Mammary epithelial cell (primary cell): Measurements from ENCODE around the gene SLC25A26.

Experiments
- EZH2 ChIP-seq: IDR thresholded peaks from 2 replicates; pipeline ENCODE4 v1.6.1; 2012; ENCODE audit warnings: low read length, inconsistent platforms, borderline replicate concordance
- TF ChIP-seq, protein P1 (sequence below), 2 donors: IDR thresholded peaks in 1 of 2; conservative IDR thresholded peaks in 1 of 2; 2 replicates each; pipeline ENCODE4 v1.5.1; 2011 to 2012; ENCODE audit warnings: inconsistent platforms in 2 of 2, low read length in 2 of 2, mild to moderate bottlenecking in 2 of 2, control low read depth in 1 of 2, low read depth in 1 of 2; ENCODE audit not compliant: insufficient read depth in 1 of 2; ENCODE audit errors: extremely low read depth in 1 of 2

GRCh38 chr3:66248641-66249040, 27.8 kb downstream of the SLC25A26 start:
- TF ChIP-seq, protein P1, sequence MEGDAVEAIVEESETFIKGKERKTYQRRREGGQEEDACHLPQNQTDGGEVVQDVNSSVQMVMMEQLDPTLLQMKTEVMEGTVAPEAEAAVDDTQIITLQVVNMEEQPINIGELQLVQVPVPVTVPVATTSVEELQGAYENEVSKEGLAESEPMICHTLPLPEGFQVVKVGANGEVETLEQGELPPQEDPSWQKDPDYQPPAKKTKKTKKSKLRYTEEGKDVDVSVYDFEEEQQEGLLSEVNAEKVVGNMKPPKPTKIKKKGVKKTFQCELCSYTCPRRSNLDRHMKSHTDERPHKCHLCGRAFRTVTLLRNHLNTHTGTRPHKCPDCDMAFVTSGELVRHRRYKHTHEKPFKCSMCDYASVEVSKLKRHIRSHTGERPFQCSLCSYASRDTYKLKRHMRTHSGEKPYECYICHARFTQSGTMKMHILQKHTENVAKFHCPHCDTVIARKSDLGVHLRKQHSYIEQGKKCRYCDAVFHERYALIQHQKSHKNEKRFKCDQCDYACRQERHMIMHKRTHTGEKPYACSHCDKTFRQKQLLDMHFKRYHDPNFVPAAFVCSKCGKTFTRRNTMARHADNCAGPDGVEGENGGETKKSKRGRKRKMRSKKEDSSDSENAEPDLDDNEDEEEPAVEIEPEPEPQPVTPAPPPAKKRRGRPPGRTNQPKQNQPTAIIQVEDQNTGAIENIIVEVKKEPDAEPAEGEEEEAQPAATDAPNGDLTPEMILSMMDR (conservative IDR thresholded peaks at IDR 0.05 in 1 of 2, IDR thresholded peaks at IDR 0.05 in 1 of 2; ENCODE audit: extremely low read depth in 1 of 2, insufficient read depth in 1 of 2, low read depth in 1 of 2, low read length in 2 of 2) = no peak
- TF ChIP-seq EZH2 = no peak
